B cell (primary cell): ENCODE measurements around the gene AK9.

Experiments used
- CTCF ChIP-seq: fragments of 200-600 bp; IDR thresholded peaks from one replicate; pipeline ENCODE4 v1.8.0; 2022; ENCODE audit warnings: antibody characterized with exemption, mild to moderate bottlenecking
- EZH2 ChIP-seq: IDR thresholded peaks from 2 replicates; pipeline ENCODE4 v1.6.1; 2012; ENCODE audit warnings: borderline replicate concordance, low read depth, mild to moderate bottlenecking, moderate library complexity, low read length; ENCODE audit not compliant: insufficient read depth, poor library complexity, severe bottlenecking

GRCh38 chr6:109454496-109455436 lies 236.2 kb downstream of the AK9 start:
- TF ChIP-seq CTCF (no peak), EZH2 (no peak)
